Hepatocyte (in vitro differentiated cells): ENCODE measurements around the gene PTPRC. TPM values are rescaled to one million over a fixed set of nuclear protein-coding genes. Genes with fewer than 3 reads are reported as not detected.

Experiments used
- DNase-seq: peaks from one replicate; pipeline ENCODE4 v3.0.0-alpha.2; 2016; ENCODE audit warnings: low spot score
- H2AFZ ChIP-seq: fragments of 200-600 bp; sonication (generic); 2 replicates; pipeline ENCODE4 v1.6.0; 2016; ENCODE audit warnings: antibody characterized with exemption, mild to moderate bottlenecking
- H3K27ac ChIP-seq: fragments of 200-600 bp; sonication (generic); 2 replicates; pipeline ENCODE4 v1.5.1; 2016; ENCODE audit warnings: mild to moderate bottlenecking
- H3K27me3 ChIP-seq: fragments of 200-600 bp; sonication (generic); 2 replicates; pipeline ENCODE4 v1.6.1; 2016
- H3K36me3 ChIP-seq: fragments of 200-600 bp; sonication (generic); replicated peaks from 2 replicates; pipeline ENCODE4 v1.5.1; 2016; ENCODE audit warnings: low read depth; ENCODE audit not compliant: insufficient read depth
- H3K4me1 ChIP-seq: fragments of 200-600 bp; sonication (generic); 2 replicates; pipeline ENCODE4 v1.5.1; 2016; ENCODE audit warnings: mild to moderate bottlenecking, moderate library complexity; ENCODE audit not compliant: insufficient read depth
- H3K4me2 ChIP-seq: fragments of 200-600 bp; sonication (generic); 2 replicates; pipeline ENCODE4 v1.6.0; 2016
- H3K4me3 ChIP-seq: fragments of 200-600 bp; sonication (generic); 2 replicates; pipeline ENCODE4 v1.5.1; 2016; ENCODE audit warnings: mild to moderate bottlenecking
- H3K79me2 ChIP-seq: fragments of 200-600 bp; sonication (generic); 2 replicates; pipeline ENCODE4 v1.6.0; 2017; ENCODE audit warnings: mild to moderate bottlenecking
- H3K9me2 ChIP-seq: fragments of 200-600 bp; sonication (generic); replicated peaks from 2 replicates; pipeline ENCODE4 v1.6.0; 2017; ENCODE audit warnings: mild to moderate bottlenecking; ENCODE audit not compliant: insufficient read depth
- H3K9me3 ChIP-seq: fragments of 200-600 bp; sonication (generic); 2 replicates; pipeline ENCODE4 v1.5.1; 2016; ENCODE audit warnings: low read depth, mild to moderate bottlenecking
- H4K20me1 ChIP-seq: fragments of 200-600 bp; sonication (generic); 2 replicates; pipeline ENCODE4 v1.6.0; 2016; ENCODE audit warnings: mild to moderate bottlenecking; ENCODE audit not compliant: insufficient read depth, poor library complexity, severe bottlenecking
- EZH2 ChIP-seq: fragments of 200-600 bp; sonication (generic); IDR thresholded peaks from 2 replicates; pipeline ENCODE4 v1.6.1; 2016; ENCODE audit warnings: antibody characterized with exemption, mild to moderate bottlenecking, borderline replicate concordance
- EZH2phosphoT487 ChIP-seq: fragments of 200-600 bp; sonication (generic); IDR thresholded peaks from one replicate; pipeline ENCODE4 v1.6.1; 2018; ENCODE audit warnings: antibody characterized with exemption, mild to moderate bottlenecking, low read depth, moderate library complexity; ENCODE audit not compliant: unreplicated experiment, severe bottlenecking
- WGBS: methylation state at CpG from one replicate; pipeline ENCODE4 v1.1.6; 2016; ENCODE audit warnings: low lambda C conversion rate; ENCODE audit errors: missing lambda C conversion rate; 5-methylcytosine and 5-hydroxymethylcytosine counted together
- polyA plus RNA-seq: library from polyadenylated mRNA; unstranded; fragments of >200 nt; fragmentation: Nextera tagmentation; extraction: Ambion mirVana; gene quantifications from 2 replicates; pipeline ENCODE4 v1.2.1, GENCODE V29; 2016
- total RNA-seq: library from RNA; depleted of rRNA; stranded (reverse); fragments of >200 nt; gene quantifications from 2 replicates; pipeline ENCODE4 v1.2.3, GENCODE V29; 2014
- TF ChIP-seq, protein P1 (sequence below): fragments of 200-600 bp; sonication (generic); IDR thresholded peaks from 2 replicates; pipeline ENCODE4 v1.5.1; 2016; ENCODE audit warnings: antibody characterized with exemption, mild to moderate bottlenecking; ENCODE audit not compliant: poor library complexity

PTPRC gene, protein sequence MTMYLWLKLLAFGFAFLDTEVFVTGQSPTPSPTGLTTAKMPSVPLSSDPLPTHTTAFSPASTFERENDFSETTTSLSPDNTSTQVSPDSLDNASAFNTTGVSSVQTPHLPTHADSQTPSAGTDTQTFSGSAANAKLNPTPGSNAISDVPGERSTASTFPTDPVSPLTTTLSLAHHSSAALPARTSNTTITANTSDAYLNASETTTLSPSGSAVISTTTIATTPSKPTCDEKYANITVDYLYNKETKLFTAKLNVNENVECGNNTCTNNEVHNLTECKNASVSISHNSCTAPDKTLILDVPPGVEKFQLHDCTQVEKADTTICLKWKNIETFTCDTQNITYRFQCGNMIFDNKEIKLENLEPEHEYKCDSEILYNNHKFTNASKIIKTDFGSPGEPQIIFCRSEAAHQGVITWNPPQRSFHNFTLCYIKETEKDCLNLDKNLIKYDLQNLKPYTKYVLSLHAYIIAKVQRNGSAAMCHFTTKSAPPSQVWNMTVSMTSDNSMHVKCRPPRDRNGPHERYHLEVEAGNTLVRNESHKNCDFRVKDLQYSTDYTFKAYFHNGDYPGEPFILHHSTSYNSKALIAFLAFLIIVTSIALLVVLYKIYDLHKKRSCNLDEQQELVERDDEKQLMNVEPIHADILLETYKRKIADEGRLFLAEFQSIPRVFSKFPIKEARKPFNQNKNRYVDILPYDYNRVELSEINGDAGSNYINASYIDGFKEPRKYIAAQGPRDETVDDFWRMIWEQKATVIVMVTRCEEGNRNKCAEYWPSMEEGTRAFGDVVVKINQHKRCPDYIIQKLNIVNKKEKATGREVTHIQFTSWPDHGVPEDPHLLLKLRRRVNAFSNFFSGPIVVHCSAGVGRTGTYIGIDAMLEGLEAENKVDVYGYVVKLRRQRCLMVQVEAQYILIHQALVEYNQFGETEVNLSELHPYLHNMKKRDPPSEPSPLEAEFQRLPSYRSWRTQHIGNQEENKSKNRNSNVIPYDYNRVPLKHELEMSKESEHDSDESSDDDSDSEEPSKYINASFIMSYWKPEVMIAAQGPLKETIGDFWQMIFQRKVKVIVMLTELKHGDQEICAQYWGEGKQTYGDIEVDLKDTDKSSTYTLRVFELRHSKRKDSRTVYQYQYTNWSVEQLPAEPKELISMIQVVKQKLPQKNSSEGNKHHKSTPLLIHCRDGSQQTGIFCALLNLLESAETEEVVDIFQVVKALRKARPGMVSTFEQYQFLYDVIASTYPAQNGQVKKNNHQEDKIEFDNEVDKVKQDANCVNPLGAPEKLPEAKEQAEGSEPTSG (N-terminal part only)
- total RNA-seq (0.44 and 0.87 TPM in 2 replicates), polyA plus RNA-seq (0.11 TPM in 1 of 2 replicates, not detected in the other)

DNA sequence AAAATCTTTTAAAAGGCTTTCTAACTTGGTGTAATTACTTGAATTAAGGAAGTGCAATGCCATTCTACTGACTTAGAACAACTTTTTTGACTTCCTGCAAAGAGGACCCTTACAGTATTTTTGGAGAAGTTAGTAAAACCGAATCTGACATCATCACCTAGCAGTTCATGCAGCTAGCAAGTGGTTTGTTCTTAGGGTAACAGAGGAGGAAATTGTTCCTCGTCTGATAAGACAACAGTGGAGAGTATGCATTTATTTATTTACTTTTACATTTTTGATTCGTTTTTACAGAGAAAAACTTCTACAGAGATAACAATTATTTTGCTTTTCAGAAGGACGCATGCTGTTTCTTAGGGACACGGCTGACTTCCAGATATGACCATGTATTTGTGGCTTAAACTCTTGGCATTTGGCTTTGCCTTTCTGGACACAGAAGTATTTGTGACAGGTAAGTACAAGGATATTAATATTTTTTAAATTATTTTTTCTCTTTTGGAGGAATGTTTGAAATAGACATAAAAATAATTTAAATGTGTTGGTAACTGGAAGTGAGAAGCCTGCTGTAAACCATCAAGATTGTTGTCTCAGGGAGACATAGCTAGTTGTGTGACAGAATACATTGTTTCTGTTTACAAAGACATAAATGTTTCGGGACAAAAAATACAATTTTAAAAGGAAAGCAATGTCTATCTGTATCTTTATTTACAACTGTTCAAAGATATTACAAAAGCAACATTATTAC is at the start of gene PTPRC:
Gene PTPRC (plus strand): TSS at position 147 of the 742 bp plus-strand sequence. CDS start 229 bp downstream, at position 376.
- H3K4me3 ChIP-seq, result no peak within 1 kb of the TSS
- no peaks in the 10 kb centered on the region for H3K36me3 ChIP-seq
- TF ChIP-seq, protein P1, sequence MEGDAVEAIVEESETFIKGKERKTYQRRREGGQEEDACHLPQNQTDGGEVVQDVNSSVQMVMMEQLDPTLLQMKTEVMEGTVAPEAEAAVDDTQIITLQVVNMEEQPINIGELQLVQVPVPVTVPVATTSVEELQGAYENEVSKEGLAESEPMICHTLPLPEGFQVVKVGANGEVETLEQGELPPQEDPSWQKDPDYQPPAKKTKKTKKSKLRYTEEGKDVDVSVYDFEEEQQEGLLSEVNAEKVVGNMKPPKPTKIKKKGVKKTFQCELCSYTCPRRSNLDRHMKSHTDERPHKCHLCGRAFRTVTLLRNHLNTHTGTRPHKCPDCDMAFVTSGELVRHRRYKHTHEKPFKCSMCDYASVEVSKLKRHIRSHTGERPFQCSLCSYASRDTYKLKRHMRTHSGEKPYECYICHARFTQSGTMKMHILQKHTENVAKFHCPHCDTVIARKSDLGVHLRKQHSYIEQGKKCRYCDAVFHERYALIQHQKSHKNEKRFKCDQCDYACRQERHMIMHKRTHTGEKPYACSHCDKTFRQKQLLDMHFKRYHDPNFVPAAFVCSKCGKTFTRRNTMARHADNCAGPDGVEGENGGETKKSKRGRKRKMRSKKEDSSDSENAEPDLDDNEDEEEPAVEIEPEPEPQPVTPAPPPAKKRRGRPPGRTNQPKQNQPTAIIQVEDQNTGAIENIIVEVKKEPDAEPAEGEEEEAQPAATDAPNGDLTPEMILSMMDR, result no peak
- TF ChIP-seq EZH2 (no peak), EZH2phosphoT487 (no peak)

GRCh38 chr1:198590454-198590853 is 48.4 kb upstream of the PTPRC start:
- Histone ChIP-seq H2AFZ (no peak overlapping the region), H3K79me2 (no peaks in the 10 kb centered on the region), H3K36me3 (no peaks in the 10 kb centered on the region), H3K4me2 (no peak overlapping the region), H3K27me3 (no peaks in the 10 kb centered on the region), H3K9me3 (peaks cover 8% of the 10 kb centered on the region), H3K4me3 (no peak overlapping the region), H3K9me2 (no peaks in the 10 kb centered on the region), H3K27ac (no peak overlapping the region), H4K20me1 (no peaks in the 10 kb centered on the region), H3K4me1 (no peaks in the 10 kb centered on the region)
- DNase-seq, result no peak
- TF ChIP-seq EZH2phosphoT487 (no peak), EZH2 (no peak)
- TF ChIP-seq, protein P1, result no peak

More for the DNA sequence above, at the start of gene PTPRC:
- Histone ChIP-seq H3K9me2 (no peaks in the 10 kb centered on the region), H3K79me2 (no peaks in the 10 kb centered on the region), H3K27me3 (no peaks in the 10 kb centered on the region), H3K9me3 (no peaks in the 10 kb centered on the region), H3K4me1 (no peaks in the 10 kb centered on the region), H2AFZ (no peak within 1 kb of the TSS), H3K27ac (no peak within 1 kb of the TSS), H3K4me2 (no peak within 1 kb of the TSS), H4K20me1 (no peaks in the 10 kb centered on the region)
- DNase-seq, result no peak
- WGBS, result 82% methylated on average over 6 of the region's 6 CpGs

- no peaks in the 10 kb centered on the region for H3K9me2 ChIP-seq
- TF ChIP-seq, protein P1, result no peak
- TF ChIP-seq EZH2phosphoT487 (no peak), EZH2 (no peak)
- no peaks in the 10 kb centered on the region for H3K79me2 ChIP-seq
- 84% methylated on average over 2 of the region's 2 CpGs for WGBS
- H3K27ac ChIP-seq, result no peak overlapping the region
- H2AFZ ChIP-seq, result no peak overlapping the region
- H4K20me1 ChIP-seq, result no peaks in the 10 kb centered on the region
- no peak overlapping the region for H3K4me3 ChIP-seq
- no peaks in the 10 kb centered on the region for H3K4me1 ChIP-seq
- no peaks in the 10 kb centered on the region for H3K27me3 ChIP-seq
- no peak overlapping the region for H3K4me2 ChIP-seq
- no peaks in the 10 kb centered on the region for H3K36me3 ChIP-seq
- H3K9me3 ChIP-seq, result no peaks in the 10 kb centered on the region
- no peak for DNase-seq
Observed at GRCh38 chr1:198595765-198596164, 43.1 kb upstream of the PTPRC start.
